GM19328 (cell line): ENCODE measurements around the gene PLCD3.
A peak's percentile ranks its signal among the peaks of the same experiment; 100 is the strongest.

ENCODE experiments used
- ATAC-seq: cut with Tn5 transposase; IDR thresholded peaks from one replicate; pipeline ENCODE4 v1.9.1; 2021; ENCODE audit warnings: mild to moderate bottlenecking, moderate library complexity; ENCODE audit not compliant: unreplicated experiment

PLCD3 gene

GRCh38 chr17:45149669-45150664, 17.7 kb upstream of the PLCD3 start:
- no peak for ATAC-seq

- no peak for ATAC-seq
These were observed 16.8 kb upstream of the PLCD3 start for GRCh38 chr17:45149037-45149668.

GRCh38 chr17:45148183-45149036, 16.1 kb upstream of the PLCD3 start, which contains the start of gene HEXIM1:
Gene HEXIM1 (plus strand): TSS chr17:45148475. CDS start chr17:45149191, 716 bp downstream.
- ATAC-seq, result peak; percentile 70

GRCh38 chr17:45147581-45148182, 15.4 kb upstream of the PLCD3 start:
- ATAC-seq, result no peak

- no peak for ATAC-seq
These were observed 14.7 kb upstream of the PLCD3 start for GRCh38 chr17:45146890-45147580.

- no peak for ATAC-seq
These were observed 14.2 kb upstream of the PLCD3 start for GRCh38 chr17:45146592-45146889.

- no peak for ATAC-seq
These were observed 13.9 kb upstream of the PLCD3 start for GRCh38 chr17:45146166-45146565.

- ATAC-seq, result no peak
These were observed 12.7 kb upstream of the PLCD3 start for GRCh38 chr17:45145035-45145389.

- ATAC-seq, result no peak
These were observed 12.1 kb upstream of the PLCD3 start for GRCh38 chr17:45144199-45145034.

- ATAC-seq, result no peak
These were observed 11.5 kb upstream of the PLCD3 start for GRCh38 chr17:45143767-45144198.

GRCh38 chr17:45143094-45143670, 10.9 kb upstream of the PLCD3 start:
- ATAC-seq, result no peak

- ATAC-seq, result no peak
These were observed 7.2 kb upstream of the PLCD3 start for GRCh38 chr17:45139533-45139920.

GRCh38 chr17:45138911-45139532, 6.7 kb upstream of the PLCD3 start:
- no peak for ATAC-seq

- ATAC-seq, result no peak
These were observed 5.4 kb upstream of the PLCD3 start for GRCh38 chr17:45137561-45138305.

- ATAC-seq, result no peak
These were observed 4.7 kb upstream of the PLCD3 start for GRCh38 chr17:45136846-45137560.

- ATAC-seq, result no peak
These were observed 3.9 kb upstream of the PLCD3 start for GRCh38 chr17:45135978-45136791.
